ENCODE data around the gene TMPRSS11D. TPM values are rescaled to one million over a fixed set of nuclear protein-coding genes. Genes with fewer than 3 reads are reported as not detected.
A peak's percentile ranks its signal among the peaks of the same experiment; 100 is the strongest.

TMPRSS11D gene
- total and polyA plus RNA-seq, 2 of the 4 experiments (the other 2 are of a cell fraction): not detected

GRCh38 chr4:67874986-67875385 lies 8.8 kb downstream of the TMPRSS11D start:
- TF ChIP-seq MAZ (IDR thresholded peaks at IDR 0.05; ENCODE audit: borderline replicate concordance, low read depth, low read length): no peak
- TF ChIP-seq USF2 (IDR thresholded peaks at IDR 0.05; ENCODE audit: low read depth, low read length): no peak
- TF ChIP-seq MXI1 (IDR thresholded peaks at IDR 0.05; ENCODE audit: borderline replicate concordance, low read depth, low read length): no peak
- no peak overlapping the region for H3K18ac ChIP-seq (ENCODE audit: low read depth, low read length)
- no peak overlapping the region for H4K5ac ChIP-seq (ENCODE audit: low read depth, low read length)
- no peak overlapping the region for H3K4me3 ChIP-seq (ENCODE audit: insufficient read depth, low read depth, low read length)
- H4K20me1 ChIP-seq (ENCODE audit: insufficient read depth, low read length): no peaks in the 10 kb centered on the region
- no peak overlapping the region for H3K56ac ChIP-seq (ENCODE audit: extremely low read depth, insufficient read depth, low read length)
- H3K4ac ChIP-seq (ENCODE audit: low read depth, low read length): no peak overlapping the region
- H2BK15ac ChIP-seq (ENCODE audit: low read depth, low read length): no peak overlapping the region
- POLR2A ChIA-PET (ENCODE audit: unreplicated experiment): no interaction called here
- dilution Hi-C loops (cut with HindIII; ENCODE audit: low sequenced_read_pairs, unreplicated experiment) (no loop called here), in situ Hi-C loops (cut with MboI; ENCODE audit: low sequenced_read_pairs) (loop anchor here (5.0 to 10.0 kb wide), 2 partner anchors 32 to 300 kb away; no protein-coding TSS in a partner anchor), intact Hi-C loops (cut with micrococcal nuclease) (no loop called here)
- no peak overlapping the region for H2BK5ac ChIP-seq (ENCODE audit: low read depth, low read length, poor library complexity, severe bottlenecking)
- no peaks in the 10 kb centered on the region for H3K27me3 ChIP-seq (ENCODE audit: control insufficient read depth, insufficient read depth, low read length)
- H3K9me3 ChIP-seq (ENCODE audit: control insufficient read depth, insufficient read depth, low read length): no peaks in the 10 kb centered on the region
- peak overlapping the region; percentile 15; the same call in 1 of the 2 replicates for H3K4me2 ChIP-seq (ENCODE audit: low read depth, low read length)
- ATAC-seq (ENCODE audit: low read depth) (no peak), DNase-seq (no peak)
- H3K23ac ChIP-seq (ENCODE audit: low read depth, low read length): no peak overlapping the region
- no peak overlapping the region for H4K91ac ChIP-seq (ENCODE audit: insufficient read depth, low read depth, low read length)
- no peaks in the 10 kb centered on the region for H3K9me1 ChIP-seq (ENCODE audit: insufficient read depth, low read length)
- H3K27ac ChIP-seq (ENCODE audit: insufficient read depth, low read length): no peak overlapping the region
- no peak overlapping the region for H4K8ac ChIP-seq (ENCODE audit: low read depth in 2 of 2, low read length in 2 of 2)
- H2AFZ ChIP-seq (replicated peaks; ENCODE audit: low read length, poor library complexity): peak overlapping the region; percentile 19
- BruUV-seq (replicated peaks): no TSS peak
- CTCF ChIA-PET: no interaction called here
- no CpG with 5 or more reads among the region's 2 CpGs for WGBS, 2 experiments (ENCODE audit: extremely low coverage in 2 of 2, insufficient read length in 1 of 2)
- H3K36me3 ChIP-seq (ENCODE audit: control insufficient read depth, insufficient read depth, low read length): no peaks in the 10 kb centered on the region
- no peak overlapping the region for H3K14ac ChIP-seq (replicated peaks; ENCODE audit: low read depth, low read length)
- H3K79me1 ChIP-seq (ENCODE audit: low read depth in 1 of 2, low read length in 2 of 2): no peaks in the 10 kb centered on the region
- no peak overlapping the region for H2AK5ac ChIP-seq (ENCODE audit: low read depth, low read length)
- H2BK20ac ChIP-seq (ENCODE audit: low read depth, low read length): no peak overlapping the region
- H3K9ac ChIP-seq (ENCODE audit: low read depth, low read length): no peak overlapping the region
- no peak overlapping the region for H2AK9ac ChIP-seq (replicated peaks; ENCODE audit: low read depth, low read length, poor library complexity)
- no peak overlapping the region for H2BK120ac ChIP-seq (ENCODE audit: low read depth, low read length)
- H3K4me1 ChIP-seq (ENCODE audit: control insufficient read depth, insufficient read depth, low read length): 0 out of 2 replicates have a peak, but pooled peaks cover 2% of the 10 kb centered on the region
